Activated naive CD4-positive, alpha-beta T cell treated with anti-CD3 and anti-CD28 coated beads, Interleukin-2, amount 50 U/mL, for 24 hours (primary cell): ENCODE data around the gene ATG7.

Source experiments
- H3K27ac Mint-ChIP-seq: one replicate; pipeline ENCODE4 v1.8.0; 2021; ENCODE audit warnings: mild to moderate bottlenecking, mixed read lengths
- H3K27me3 Mint-ChIP-seq: one replicate; pipeline ENCODE4 v1.8.0; 2021; ENCODE audit warnings: mixed read lengths
- H3K36me3 Mint-ChIP-seq: one replicate; pipeline ENCODE4 v1.8.0; 2021; ENCODE audit warnings: mixed read lengths
- H3K4me1 Mint-ChIP-seq: one replicate; pipeline ENCODE4 v1.8.0; 2021; ENCODE audit warnings: mixed read lengths
- H3K4me3 Mint-ChIP-seq: one replicate; pipeline ENCODE4 v1.8.0; 2021; ENCODE audit warnings: mild to moderate bottlenecking, mixed read lengths
- H3K9me3 Mint-ChIP-seq: one replicate; pipeline ENCODE4 v1.8.0; 2021; ENCODE audit warnings: mixed read lengths

The ATG7 gene

GRCh38 chr3:11276901-11277300 lies 4.7 kb downstream of the ATG7 start:
- peaks cover 57% of the 10 kb centered on the region for H3K4me1 Mint-ChIP-seq
- H3K27me3 Mint-ChIP-seq: no peaks in the 10 kb centered on the region
- peaks cover 27% of the 10 kb centered on the region for H3K36me3 Mint-ChIP-seq
- peaks cover 5% of the 10 kb centered on the region for H3K9me3 Mint-ChIP-seq
- H3K27ac Mint-ChIP-seq: peak overlapping the region; percentile 20
- H3K4me3 Mint-ChIP-seq: no peak overlapping the region

GRCh38 chr3:11282250-11283138 lies 10.3 kb downstream of the ATG7 start:
- peaks cover 19% of the 10 kb centered on the region for H3K36me3 Mint-ChIP-seq
- H3K27me3 Mint-ChIP-seq: no peaks in the 10 kb centered on the region
- H3K27ac Mint-ChIP-seq: no peak overlapping the region
- H3K4me1 Mint-ChIP-seq: peaks cover 32% of the 10 kb centered on the region
- H3K9me3 Mint-ChIP-seq: no peaks in the 10 kb centered on the region
- H3K4me3 Mint-ChIP-seq: no peak overlapping the region

GRCh38 chr3:11283139-11283475 lies 10.9 kb downstream of the ATG7 start:
- Mint-ChIP-seq H3K36me3 (peaks cover 15% of the 10 kb centered on the region), H3K4me1 (peaks cover 32% of the 10 kb centered on the region), H3K4me3 (no peak overlapping the region), H3K27me3 (no peaks in the 10 kb centered on the region), H3K9me3 (no peaks in the 10 kb centered on the region), H3K27ac (no peak overlapping the region)

- no peaks in the 10 kb centered on the region for H3K9me3 Mint-ChIP-seq
- H3K27ac Mint-ChIP-seq: no peak overlapping the region
- no peaks in the 10 kb centered on the region for H3K27me3 Mint-ChIP-seq
- peaks cover 32% of the 10 kb centered on the region for H3K4me1 Mint-ChIP-seq
- peaks cover 13% of the 10 kb centered on the region for H3K36me3 Mint-ChIP-seq
- no peak overlapping the region for H3K4me3 Mint-ChIP-seq
These were observed 11.8 kb downstream of the ATG7 start for GRCh38 chr3:11284011-11284410.

GRCh38 chr3:11285471-11285870 lies 13.3 kb downstream of the ATG7 start:
- no peak overlapping the region for H3K4me3 Mint-ChIP-seq
- H3K27me3 Mint-ChIP-seq: no peaks in the 10 kb centered on the region
- H3K9me3 Mint-ChIP-seq: no peaks in the 10 kb centered on the region
- no peak overlapping the region for H3K27ac Mint-ChIP-seq
- peaks cover 15% of the 10 kb centered on the region for H3K36me3 Mint-ChIP-seq
- peaks cover 47% of the 10 kb centered on the region for H3K4me1 Mint-ChIP-seq

GRCh38 chr3:11287404-11287803 lies 15.2 kb downstream of the ATG7 start:
- H3K36me3 Mint-ChIP-seq: peaks cover 14% of the 10 kb centered on the region
- H3K27me3 Mint-ChIP-seq: no peaks in the 10 kb centered on the region
- peak overlapping the region; percentile 79 for H3K27ac Mint-ChIP-seq
- H3K4me3 Mint-ChIP-seq: no peak overlapping the region
- H3K4me1 Mint-ChIP-seq: peaks cover 60% of the 10 kb centered on the region
- H3K9me3 Mint-ChIP-seq: no peaks in the 10 kb centered on the region

GRCh38 chr3:11288021-11288491 lies 15.9 kb downstream of the ATG7 start:
- Mint-ChIP-seq H3K36me3 (peaks cover 13% of the 10 kb centered on the region), H3K27me3 (no peaks in the 10 kb centered on the region), H3K4me3 (no peak overlapping the region), H3K4me1 (peaks cover 65% of the 10 kb centered on the region), H3K9me3 (no peaks in the 10 kb centered on the region), H3K27ac (no peak overlapping the region)

GRCh38 chr3:11288786-11289637 lies 16.8 kb downstream of the ATG7 start:
- Mint-ChIP-seq H3K9me3 (no peaks in the 10 kb centered on the region), H3K27ac (peak overlapping the region; percentile 93), H3K4me3 (peak overlapping the region; percentile 59), H3K36me3 (peaks cover 13% of the 10 kb centered on the region), H3K4me1 (peaks cover 63% of the 10 kb centered on the region), H3K27me3 (no peaks in the 10 kb centered on the region)

GRCh38 chr3:11289864-11290263 lies 17.7 kb downstream of the ATG7 start:
- H3K9me3 Mint-ChIP-seq: no peaks in the 10 kb centered on the region
- peaks cover 13% of the 10 kb centered on the region for H3K36me3 Mint-ChIP-seq
- no peak overlapping the region for H3K4me3 Mint-ChIP-seq
- peaks cover 61% of the 10 kb centered on the region for H3K4me1 Mint-ChIP-seq
- H3K27me3 Mint-ChIP-seq: no peaks in the 10 kb centered on the region
- H3K27ac Mint-ChIP-seq: peak overlapping the region; percentile 74

GRCh38 chr3:11290743-11291680 lies 18.8 kb downstream of the ATG7 start:
- H3K27ac Mint-ChIP-seq: peak overlapping the region; percentile 93
- H3K4me3 Mint-ChIP-seq: peak overlapping the region; percentile 66
- H3K36me3 Mint-ChIP-seq: peaks cover 12% of the 10 kb centered on the region
- peaks cover 57% of the 10 kb centered on the region for H3K4me1 Mint-ChIP-seq
- H3K27me3 Mint-ChIP-seq: no peaks in the 10 kb centered on the region
- H3K9me3 Mint-ChIP-seq: no peaks in the 10 kb centered on the region

GRCh38 chr3:11291808-11292207 lies 19.6 kb downstream of the ATG7 start:
- Mint-ChIP-seq H3K9me3 (no peaks in the 10 kb centered on the region), H3K36me3 (peaks cover 19% of the 10 kb centered on the region), H3K4me3 (peak overlapping the region; percentile 66), H3K4me1 (peaks cover 65% of the 10 kb centered on the region), H3K27me3 (no peaks in the 10 kb centered on the region), H3K27ac (peak overlapping the region; percentile 93)

GRCh38 chr3:11297126-11297525 lies 24.9 kb downstream of the ATG7 start:
- Mint-ChIP-seq H3K36me3 (peaks cover 24% of the 10 kb centered on the region), H3K27me3 (no peaks in the 10 kb centered on the region), H3K27ac (no peak overlapping the region), H3K9me3 (no peaks in the 10 kb centered on the region), H3K4me1 (peaks cover 17% of the 10 kb centered on the region), H3K4me3 (no peak overlapping the region)

GRCh38 chr3:11300970-11301369 lies 28.8 kb downstream of the ATG7 start:
- H3K4me3 Mint-ChIP-seq: no peak overlapping the region
- H3K4me1 Mint-ChIP-seq: peaks cover 22% of the 10 kb centered on the region
- H3K36me3 Mint-ChIP-seq: peaks cover 23% of the 10 kb centered on the region
- H3K27ac Mint-ChIP-seq: no peak overlapping the region
- H3K27me3 Mint-ChIP-seq: no peaks in the 10 kb centered on the region
- H3K9me3 Mint-ChIP-seq: no peaks in the 10 kb centered on the region

GRCh38 chr3:11302444-11302843 lies 30.2 kb downstream of the ATG7 start:
- H3K9me3 Mint-ChIP-seq: no peaks in the 10 kb centered on the region
- peaks cover 15% of the 10 kb centered on the region for H3K36me3 Mint-ChIP-seq
- H3K27ac Mint-ChIP-seq: no peak overlapping the region
- peaks cover 24% of the 10 kb centered on the region for H3K4me1 Mint-ChIP-seq
- no peaks in the 10 kb centered on the region for H3K27me3 Mint-ChIP-seq
- H3K4me3 Mint-ChIP-seq: no peak overlapping the region

- Mint-ChIP-seq H3K4me1 (peaks cover 26% of the 10 kb centered on the region), H3K9me3 (no peaks in the 10 kb centered on the region), H3K27me3 (no peaks in the 10 kb centered on the region), H3K36me3 (peaks cover 18% of the 10 kb centered on the region), H3K27ac (no peak overlapping the region), H3K4me3 (no peak overlapping the region)
These were observed 32.0 kb downstream of the ATG7 start for GRCh38 chr3:11304175-11304574.
